H9 (cell line): Measurements from ENCODE around the gene TRABD2B. TPM values are rescaled to one million over a fixed set of nuclear protein-coding genes. Genes with fewer than 3 reads are reported as not detected.

Experiments
- DNase-seq: peaks from one replicate; pipeline ENCODE4 v3.0.0-alpha.2; 2017
- H2AFZ ChIP-seq: one replicate; pipeline ENCODE4 v1.6.1; 2013; ENCODE audit warnings: mild to moderate bottlenecking, low read length, control low read depth, moderate library complexity
- H2AK5ac ChIP-seq: 2 replicates; pipeline ENCODE4 v1.6.1; 2013; ENCODE audit warnings: low read length, control low read depth, mixed read lengths; ENCODE audit not compliant: insufficient read length
- H2BK120ac ChIP-seq: one replicate; pipeline ENCODE4 v1.6.1; 2013; ENCODE audit warnings: low read depth, mild to moderate bottlenecking, low read length, control low read depth, inconsistent platforms; ENCODE audit not compliant: poor library complexity, severe bottlenecking
- H2BK12ac ChIP-seq: 2 replicates; pipeline ENCODE4 v1.6.1; 2013; ENCODE audit warnings: low read length, control low read depth, mixed read lengths, low read depth; ENCODE audit not compliant: insufficient read length
- H2BK15ac ChIP-seq: 2 replicates; pipeline ENCODE4 v1.6.1; 2013; ENCODE audit warnings: low read depth, low read length, control low read depth
- H2BK20ac ChIP-seq: one replicate; pipeline ENCODE4 v1.6.1; 2013; ENCODE audit warnings: low read depth, mild to moderate bottlenecking, low read length, control low read depth, inconsistent platforms; ENCODE audit not compliant: poor library complexity, severe bottlenecking
- H2BK5ac ChIP-seq: 2 replicates; pipeline ENCODE4 v1.6.1; 2013; ENCODE audit warnings: low read length, control low read depth, mixed read lengths; ENCODE audit not compliant: insufficient read length
- H3K14ac ChIP-seq: 2 replicates; pipeline ENCODE4 v1.6.1; 2013; ENCODE audit warnings: low read length, control low read depth; ENCODE audit not compliant: insufficient read depth
- H3K18ac ChIP-seq: 2 replicates; pipeline ENCODE4 v1.6.1; 2013; ENCODE audit warnings: low read depth, mild to moderate bottlenecking, mixed read lengths, low read length, control low read depth; ENCODE audit not compliant: insufficient read length
- H3K23ac ChIP-seq: 2 replicates; pipeline ENCODE4 v1.6.1; 2013; ENCODE audit warnings: low read length, control low read depth, mixed read lengths, low read depth; ENCODE audit not compliant: insufficient read length
- H3K23me2 ChIP-seq: 2 replicates; pipeline ENCODE4 v1.6.1; 2013; ENCODE audit warnings: low read depth, mild to moderate bottlenecking, mixed read lengths, low read length, control low read depth; ENCODE audit not compliant: insufficient read length, poor library complexity, severe bottlenecking
- H3K27ac ChIP-seq: 2 replicates; pipeline ENCODE4 v1.5.1; 2013; ENCODE audit warnings: low read length, control low read depth, mixed read lengths, low read depth; ENCODE audit not compliant: insufficient read length
- H3K27me3 ChIP-seq: 2 replicates; pipeline ENCODE4 v1.6.1; 2013; ENCODE audit warnings: low read length, control low read depth, inconsistent platforms; ENCODE audit not compliant: insufficient read depth
- H3K4ac ChIP-seq: 2 replicates; pipeline ENCODE4 v1.6.1; 2013; ENCODE audit warnings: low read depth, mild to moderate bottlenecking, control low read depth, inconsistent platforms, low read length, moderate library complexity
- H3K4me1 ChIP-seq: 2 replicates; pipeline ENCODE4 v1.6.1; 2013; ENCODE audit warnings: low read length, control low read depth, inconsistent platforms; ENCODE audit not compliant: insufficient read depth
- H3K4me2 ChIP-seq: 2 replicates; pipeline ENCODE4 v1.6.1; 2013; ENCODE audit warnings: low read length, control low read depth, mixed read lengths; ENCODE audit not compliant: insufficient read length, insufficient read depth
- H3K56ac ChIP-seq: 2 replicates; pipeline ENCODE4 v1.6.1; 2013; ENCODE audit warnings: low read depth, mild to moderate bottlenecking, mixed read lengths, low read length, control low read depth; ENCODE audit not compliant: insufficient read length
- H3K79me1 ChIP-seq: 2 replicates; pipeline ENCODE4 v1.6.1; 2013; ENCODE audit warnings: low read depth, mild to moderate bottlenecking, moderate library complexity, low read length, control low read depth, inconsistent platforms; ENCODE audit not compliant: insufficient read depth, poor library complexity, severe bottlenecking
- H3K79me2 ChIP-seq: 2 replicates; pipeline ENCODE4 v1.6.1; 2013; ENCODE audit warnings: low read length, control low read depth, inconsistent platforms; ENCODE audit not compliant: insufficient read depth
- H3K9ac ChIP-seq: 2 replicates; pipeline ENCODE4 v1.6.1; 2013; ENCODE audit warnings: low read length, control low read depth, mixed read lengths; ENCODE audit not compliant: insufficient read length; ENCODE audit errors: extremely low read depth
- H3K9me3 ChIP-seq: one replicate; pipeline ENCODE4 v1.6.1; 2013; ENCODE audit warnings: low read depth, low read length, inconsistent platforms; ENCODE audit not compliant: control insufficient read depth
- H3T11ph ChIP-seq: one replicate; pipeline ENCODE4 v1.6.1; 2013; ENCODE audit warnings: mild to moderate bottlenecking, low read length, control low read depth, inconsistent platforms
- H4K20me1 ChIP-seq: one replicate; pipeline ENCODE4 v1.6.1; 2013; ENCODE audit not compliant: control insufficient read depth, insufficient read length, insufficient read depth
- H4K5ac ChIP-seq: 2 replicates; pipeline ENCODE4 v1.6.1; 2013; ENCODE audit warnings: low read depth, mild to moderate bottlenecking, mixed read lengths, low read length, control low read depth; ENCODE audit not compliant: insufficient read length
- H4K8ac ChIP-seq: replicated peaks from 2 replicates; pipeline ENCODE4 v1.6.1; 2013; ENCODE audit warnings: low read length, control low read depth, mixed read lengths, low read depth; ENCODE audit not compliant: insufficient read length
- H4K91ac ChIP-seq: 2 replicates; pipeline ENCODE4 v1.6.1; 2013; ENCODE audit warnings: low read depth, mild to moderate bottlenecking, moderate library complexity, mixed read lengths, low read length, control low read depth; ENCODE audit not compliant: insufficient read length
- H3K27ac Mint-ChIP-seq, 3 experiments: 2 replicates in 2 of 3; 3 replicates in 1 of 3; pipeline ENCODE4 v1.8.0; 2020 to 2021; ENCODE audit warnings: mixed read lengths in 3 of 3, mild to moderate bottlenecking in 1 of 3, moderate library complexity in 1 of 3
- H3K27me3 Mint-ChIP-seq: 2 replicates; pipeline ENCODE4 v1.8.0; 2021; ENCODE audit warnings: low read depth, mild to moderate bottlenecking, moderate library complexity, mixed read lengths
- H3K36me3 Mint-ChIP-seq, 3 experiments: 2 replicates in 2 of 3; 3 replicates in 1 of 3; pipeline ENCODE4 v1.8.0; 2020 to 2021; ENCODE audit warnings: low read depth in 3 of 3, mixed read lengths in 3 of 3; ENCODE audit not compliant: insufficient read depth in 1 of 3
- H3K4me1 Mint-ChIP-seq, 2 experiments: 2 replicates each; pipeline ENCODE4 v1.8.0; 2020; ENCODE audit warnings: mixed read lengths in 2 of 2
- H3K4me3 Mint-ChIP-seq, 2 experiments: 2 replicates in 1 of 2; 3 replicates in 1 of 2; pipeline ENCODE4 v1.8.0; 2020 to 2021; ENCODE audit warnings: mild to moderate bottlenecking in 2 of 2, mixed read lengths in 2 of 2, moderate library complexity in 1 of 2
- H3K9me3 Mint-ChIP-seq, 2 experiments: 2 replicates in 1 of 2; 3 replicates in 1 of 2; pipeline ENCODE4 v1.8.0; 2020; ENCODE audit warnings: mild to moderate bottlenecking in 2 of 2, mixed read lengths in 2 of 2, moderate library complexity in 1 of 2
- CTCF ChIP-seq: fragments of 200-600 bp; sonication (generic); conservative IDR thresholded peaks from 3 replicates; pipeline ENCODE4 v1.8.0; 2021; ENCODE audit warnings: antibody characterized with exemption, mild to moderate bottlenecking
- WGBS: extraction: QIAGEN DNeasy Blood & Tissue Kit; methylation state at CpG from one replicate; pipeline ENCODE4 v1.1.7; 2013; ENCODE audit warnings: missing lambda C conversion rate, low lambda C conversion rate, mixed read lengths; ENCODE audit not compliant: insufficient read length; ENCODE audit errors: extremely low coverage; 5-methylcytosine and 5-hydroxymethylcytosine counted together
- total RNA-seq: library from RNA; stranded (reverse); gene quantifications from 2 replicates; pipeline ENCODE4 v1.2.1, GENCODE V29; 2021

TRABD2B gene
- total RNA-seq, 1 experiment from 2014 or later: 2.3 TPM

DNA sequence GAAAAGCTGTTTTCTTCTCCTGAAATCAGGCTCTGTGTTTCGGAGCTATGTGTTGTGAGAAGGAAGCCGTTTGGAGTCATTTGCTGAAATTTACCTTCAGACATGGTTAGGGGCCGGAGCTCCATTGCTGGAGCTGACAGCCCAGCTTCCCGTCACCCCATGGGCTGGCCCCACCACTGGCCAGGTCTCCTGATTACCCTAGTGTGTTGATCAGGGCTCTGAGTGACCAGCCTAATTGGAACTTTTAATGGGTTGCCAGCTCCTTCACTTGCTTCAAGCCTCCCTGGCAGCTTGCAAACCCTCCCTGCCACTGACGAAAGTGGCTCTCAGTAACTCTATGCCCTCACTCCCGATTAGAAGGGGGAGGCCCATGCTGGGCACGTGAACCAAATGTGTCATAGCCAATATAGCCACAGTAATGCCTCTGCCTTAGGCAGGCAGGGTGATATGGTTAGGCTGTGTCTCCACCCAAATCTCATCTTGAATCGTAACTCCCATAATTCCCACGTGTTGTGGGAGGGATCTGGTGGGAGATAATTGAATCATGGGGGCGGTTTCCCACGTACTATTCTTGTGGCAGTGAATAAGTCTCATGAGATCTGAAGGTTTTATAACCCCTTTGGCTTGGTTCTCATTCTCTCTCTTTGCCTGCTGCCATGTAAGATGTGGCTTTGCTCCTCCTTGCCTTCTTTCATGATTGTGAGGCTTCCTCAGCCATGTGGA is 224.1 kb downstream of the TRABD2B start:
- peaks cover 4% of the 10 kb centered on the region; the same call in 1 of the 2 replicates for H3K4me1 ChIP-seq
- no peaks in the 10 kb centered on the region for H3K79me1 ChIP-seq
- H2BK12ac ChIP-seq: no peak overlapping the region
- H3K14ac ChIP-seq: no peak overlapping the region
- WGBS: no CpG with 5 or more reads among the region's 11 CpGs
- no peak overlapping the region for H3T11ph ChIP-seq
- no peaks in the 10 kb centered on the region; a peak in 2 of 7 replicates for H3K36me3 Mint-ChIP-seq
- no peak overlapping the region for H2AK5ac ChIP-seq
- no peak overlapping the region for H3K27ac Mint-ChIP-seq
- H2BK120ac ChIP-seq: no peak overlapping the region
- H4K20me1 ChIP-seq: no peaks in the 10 kb centered on the region
- no peak overlapping the region for H2AFZ ChIP-seq
- TF ChIP-seq CTCF: no peak
- no peaks in the 10 kb centered on the region for H3K9me3 Mint-ChIP-seq
- H3K27me3 ChIP-seq: no peaks in the 10 kb centered on the region
- H3K9me3 ChIP-seq: no peaks in the 10 kb centered on the region
- H2BK5ac ChIP-seq: no peak overlapping the region
- no peak overlapping the region for H3K56ac ChIP-seq
- H4K8ac ChIP-seq: no peak overlapping the region
- H2BK15ac ChIP-seq: no peak overlapping the region
- no peak for DNase-seq
- H3K27me3 Mint-ChIP-seq: peaks cover 2% of the 10 kb centered on the region
- H3K27ac ChIP-seq: no peak overlapping the region
- H3K79me2 ChIP-seq: no peaks in the 10 kb centered on the region
- H2BK20ac ChIP-seq: no peak overlapping the region
- H4K5ac ChIP-seq: no peak overlapping the region
- no peak overlapping the region for H3K23ac ChIP-seq
- H3K4me2 ChIP-seq: no peak overlapping the region
- H4K91ac ChIP-seq: no peak overlapping the region
- no peak overlapping the region for H3K18ac ChIP-seq
- no peak overlapping the region for H3K4ac ChIP-seq
- no peak overlapping the region for H3K4me3 Mint-ChIP-seq
- no peak overlapping the region for H3K9ac ChIP-seq
- H3K4me1 Mint-ChIP-seq: peaks cover 20 to 30% of the 10 kb centered on the region in 2 experiments
- no peaks in the 10 kb centered on the region for H3K23me2 ChIP-seq
